Activated naive CD4-positive, alpha-beta T cell treated with anti-CD3 and anti-CD28 coated beads for 36 hours (primary cell): Measurements from ENCODE around the gene RPS6KA4. TPM values are rescaled to one million over a fixed set of nuclear protein-coding genes. Genes with fewer than 3 reads are reported as not detected.

Experiments used
- CTCF ChIA-PET: fragments of 350-600 bp; sonication (Branson Sonifier 250); formaldehyde crosslinking; loops from one replicate; lab custom pipeline; 2021; ENCODE audit warnings: antibody characterized with exemption; lab: Charles Lee
- DNase-seq: peaks from one replicate; pipeline ENCODE4 v3.0.0-alpha.2; 2020
- H3K27ac Mint-ChIP-seq: one replicate; pipeline ENCODE4 v1.8.0; 2021; ENCODE audit warnings: mild to moderate bottlenecking, mixed read lengths
- H3K27me3 Mint-ChIP-seq: one replicate; pipeline ENCODE4 v1.8.0; 2021; ENCODE audit warnings: low read depth, mixed read lengths
- H3K36me3 Mint-ChIP-seq: one replicate; pipeline ENCODE4 v1.8.0; 2021; ENCODE audit warnings: low read depth, mixed read lengths
- H3K4me1 Mint-ChIP-seq: one replicate; pipeline ENCODE4 v1.8.0; 2021; ENCODE audit warnings: low read depth, mixed read lengths
- H3K4me3 Mint-ChIP-seq: one replicate; pipeline ENCODE4 v1.8.0; 2021; ENCODE audit warnings: mild to moderate bottlenecking, moderate library complexity, mixed read lengths
- H3K9me3 Mint-ChIP-seq: one replicate; pipeline ENCODE4 v1.8.0; 2021; ENCODE audit warnings: mixed read lengths
- intact Hi-C: fragments of 100-400 bp; cut with micrococcal nuclease; formaldehyde crosslinking; loops from one replicate; pipeline ENCODE4 v1.15.1; 2023
- total RNA-seq, 2 experiments: library from RNA; stranded (reverse); gene quantifications; one replicate each; pipeline ENCODE4 v1.2.3, GENCODE V29; 2021

RPS6KA4 gene
- total RNA-seq, 2 experiments from 2014 or later: 19.1 to 21.3 TPM

DNA sequence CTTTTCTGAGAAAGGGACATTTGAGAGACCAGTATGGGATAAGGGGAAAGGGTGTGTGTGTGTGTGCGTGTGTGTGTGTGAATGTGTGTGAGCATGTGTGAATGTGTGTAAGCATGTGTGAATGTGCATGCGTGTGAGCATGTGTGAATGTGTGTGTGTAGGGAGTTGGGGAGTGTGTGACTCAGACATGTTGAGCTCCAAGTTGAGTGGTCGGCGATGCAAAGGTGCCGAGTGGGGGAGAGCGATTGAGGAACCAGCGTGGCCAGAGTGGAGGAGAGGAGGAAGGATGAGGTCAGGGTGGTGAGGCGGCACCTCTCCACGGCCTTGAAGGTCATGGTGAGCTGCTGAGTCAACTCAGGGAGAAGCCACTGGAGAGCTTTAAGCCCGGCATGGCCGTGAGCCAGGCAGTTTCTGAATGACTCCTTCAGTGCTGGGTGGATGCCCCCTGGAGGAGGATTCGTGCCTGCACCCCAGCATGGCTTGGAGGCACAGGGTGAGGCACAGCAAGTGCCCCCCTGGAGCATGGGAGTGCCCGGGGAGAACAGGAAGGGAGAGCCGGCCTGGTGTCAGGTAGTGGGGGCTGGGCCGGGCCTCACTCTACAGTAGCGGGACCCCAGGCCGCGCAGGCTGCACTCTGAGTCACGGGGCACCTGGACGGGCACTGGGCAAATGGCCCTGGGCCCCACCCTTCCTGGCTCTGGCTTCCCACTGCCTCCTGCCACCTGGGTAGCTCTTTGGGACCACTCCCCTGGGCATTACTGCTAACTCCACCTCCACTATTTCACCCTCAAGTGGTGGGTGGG, 27.2 kb upstream of the RPS6KA4 start:
- no peak overlapping the region for H3K4me3 Mint-ChIP-seq
- CTCF ChIA-PET: interaction anchor here (0.6 to 2.5 kb wide), 13 partner anchors 9 to 127 kb away, joined by 3 to 22 read pairs (median 4); partner anchors contain the start of genes ESRRA, PRDX5 and TRMT112
- H3K36me3 Mint-ChIP-seq: peaks cover 3% of the 10 kb centered on the region

DNA sequence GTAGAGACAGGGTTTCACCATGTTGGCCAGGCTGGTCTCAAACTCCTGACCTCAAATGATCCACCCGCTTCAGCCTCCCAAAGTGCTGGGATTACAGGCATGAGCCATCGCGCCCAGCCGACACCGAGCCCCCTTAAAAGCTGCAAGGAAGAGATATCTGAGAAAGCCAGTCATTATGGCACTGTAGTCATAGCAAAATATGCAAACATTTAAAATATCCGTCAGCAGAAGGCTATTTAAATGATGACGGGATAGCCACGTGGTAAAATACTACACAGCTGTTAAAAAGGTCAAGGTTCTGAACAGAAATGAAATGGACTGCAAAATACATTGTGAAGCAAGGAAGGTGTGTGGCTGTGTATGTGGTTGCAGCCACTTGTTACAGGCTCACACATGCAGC, 25.4 kb upstream of the RPS6KA4 start:
- intact Hi-C loops: no loop called here
- no peak for DNase-seq
- Mint-ChIP-seq H3K27me3 (no peaks in the 10 kb centered on the region), H3K4me1 (peaks cover 15% of the 10 kb centered on the region), H3K27ac (no peak overlapping the region), H3K9me3 (no peaks in the 10 kb centered on the region), H3K4me3 (no peak overlapping the region), H3K36me3 (peaks cover 10% of the 10 kb centered on the region)
- CTCF ChIA-PET: interaction anchor here (0.7 to 2.5 kb wide), 4 partner anchors 10 to 83 kb away, joined by 3 to 10 read pairs (median 6); partner anchors contain the start of gene PRDX5

More for the DNA sequence above, 27.2 kb upstream of the RPS6KA4 start:
- H3K27me3 Mint-ChIP-seq: no peaks in the 10 kb centered on the region
- H3K27ac Mint-ChIP-seq: no peak overlapping the region
- DNase-seq: peak; percentile 82
- no peaks in the 10 kb centered on the region for H3K9me3 Mint-ChIP-seq
- H3K4me1 Mint-ChIP-seq: peaks cover 10% of the 10 kb centered on the region
- intact Hi-C loops: loop anchor here (1.0 kb wide), 2 partner anchors 9 to 13 kb away; partner anchors contain the start of genes CCDC88B and PRDX5

DNA sequence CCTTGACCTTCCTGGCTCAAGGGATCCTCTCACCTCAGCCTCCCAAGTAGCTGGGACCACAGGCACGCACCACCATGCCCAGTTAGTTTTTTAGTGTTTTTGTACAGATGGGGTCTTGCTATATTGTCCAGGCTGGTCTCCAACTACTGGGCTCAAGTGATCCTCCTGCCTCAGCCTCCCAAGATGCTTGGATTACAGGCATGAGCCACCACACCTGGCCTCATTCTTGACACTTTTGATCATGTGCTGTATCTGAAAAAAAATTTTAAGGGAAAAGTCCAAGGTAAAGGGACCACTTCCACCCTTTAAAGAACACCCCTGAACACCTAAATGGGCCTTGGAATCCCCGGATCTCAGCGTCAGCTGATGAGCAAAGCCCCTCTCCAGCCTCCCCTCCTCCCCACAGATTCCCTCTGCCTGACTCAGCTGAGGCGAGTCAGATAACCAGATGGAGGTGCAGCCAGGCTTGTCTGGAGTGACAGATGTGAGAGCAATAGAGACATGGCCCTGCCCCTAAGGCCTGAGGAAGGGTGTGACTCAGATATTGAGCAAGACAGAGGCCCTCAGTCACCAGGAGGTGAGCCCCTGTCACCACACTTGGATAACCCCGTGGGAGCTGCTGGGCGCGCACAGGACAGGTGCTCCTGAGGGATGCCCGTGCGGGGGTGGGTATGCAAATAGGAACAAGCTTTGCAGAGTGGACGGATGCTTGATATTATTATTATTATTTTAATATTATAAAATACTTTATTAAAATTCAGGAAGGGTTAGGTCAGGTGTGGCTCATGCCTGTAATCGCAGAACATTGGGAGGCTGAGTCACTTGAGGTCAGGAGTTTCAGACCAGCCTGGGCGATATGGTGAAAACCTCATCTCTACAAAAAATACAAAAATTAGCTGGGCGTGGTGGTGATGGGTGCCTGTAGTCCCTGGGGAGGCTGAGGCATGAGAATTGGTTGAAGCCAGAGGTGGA, 23.9 kb upstream of the RPS6KA4 start:
- no peak overlapping the region for H3K4me3 Mint-ChIP-seq
- DNase-seq: peak; percentile 48
- peaks cover 27% of the 10 kb centered on the region for H3K4me1 Mint-ChIP-seq
- peaks cover 15% of the 10 kb centered on the region for H3K36me3 Mint-ChIP-seq
- no peaks in the 10 kb centered on the region for H3K9me3 Mint-ChIP-seq
- no peak overlapping the region for H3K27ac Mint-ChIP-seq
- intact Hi-C loops: no loop called here
- no peaks in the 10 kb centered on the region for H3K27me3 Mint-ChIP-seq
- CTCF ChIA-PET: no interaction called here

DNA sequence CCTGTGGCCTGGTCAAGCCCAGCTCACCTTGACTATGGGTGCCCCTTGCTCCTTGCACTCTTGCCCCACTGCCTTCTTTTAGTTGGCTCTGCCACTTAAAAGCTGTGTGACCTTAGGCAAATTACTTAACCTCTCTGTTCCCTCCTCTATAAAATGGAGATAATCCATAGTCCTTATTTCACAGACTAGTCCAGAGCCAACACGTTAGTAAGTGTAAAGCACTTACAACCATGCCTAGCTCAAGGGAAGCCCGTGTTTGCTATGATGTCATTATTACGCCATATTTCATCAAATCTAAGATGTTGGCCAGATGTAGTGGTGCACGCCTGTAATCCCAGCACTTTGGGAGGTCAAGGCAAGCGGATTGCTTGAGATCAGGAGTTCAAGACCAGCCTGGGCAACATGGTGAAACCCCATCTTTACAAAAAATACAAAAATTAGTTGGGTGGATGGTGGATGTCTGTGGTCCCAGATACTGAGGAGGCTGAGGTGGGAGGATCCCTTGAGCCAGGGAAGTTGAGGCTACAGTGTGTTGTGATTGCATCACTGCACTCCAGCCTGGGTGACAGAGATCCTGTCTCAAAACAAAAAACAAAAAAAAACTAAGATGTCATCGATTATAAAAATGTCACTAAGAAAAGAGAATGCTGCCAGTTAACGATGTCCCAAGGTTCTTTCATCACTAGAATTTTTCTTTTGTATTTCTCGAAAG, 21.3 kb upstream of the RPS6KA4 start:
- no peak for DNase-seq
- peaks cover 38% of the 10 kb centered on the region for H3K4me1 Mint-ChIP-seq
- H3K4me3 Mint-ChIP-seq: no peak overlapping the region
- intact Hi-C loops: no loop called here
- no peaks in the 10 kb centered on the region for H3K9me3 Mint-ChIP-seq
- H3K27ac Mint-ChIP-seq: peak overlapping the region; percentile 50
- CTCF ChIA-PET: interaction anchor here (0.7 to 1.8 kb wide), 2 partner anchors 20 to 342 kb away, joined by 3 to 4 read pairs; partner anchors contain the start of gene PRDX5
- peaks cover 20% of the 10 kb centered on the region for H3K36me3 Mint-ChIP-seq
- H3K27me3 Mint-ChIP-seq: no peaks in the 10 kb centered on the region

DNA sequence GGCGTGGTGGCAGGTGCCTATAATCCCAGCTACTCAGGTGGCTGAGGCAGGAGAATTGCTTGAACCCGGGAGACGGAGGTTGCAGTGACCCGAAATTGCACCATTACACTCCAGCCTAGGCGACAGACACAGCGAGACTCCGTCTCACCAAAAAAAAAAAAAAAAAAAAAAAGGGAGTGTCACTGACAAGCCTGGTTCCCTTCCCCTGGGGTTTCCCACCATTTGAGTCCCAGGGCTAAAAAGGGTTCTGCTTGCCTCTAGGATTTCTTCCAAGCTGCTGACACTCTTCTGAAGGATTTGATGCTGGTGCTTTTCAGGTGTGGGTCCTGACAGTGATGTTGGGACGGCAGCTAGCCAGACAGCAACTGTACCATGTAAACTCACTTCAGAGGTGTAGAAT, 20.2 kb upstream of the RPS6KA4 start:
- peaks cover 20% of the 10 kb centered on the region for H3K36me3 Mint-ChIP-seq
- H3K27me3 Mint-ChIP-seq: no peaks in the 10 kb centered on the region
- peak overlapping the region; percentile 83 for H3K4me3 Mint-ChIP-seq
- peaks cover 38% of the 10 kb centered on the region for H3K4me1 Mint-ChIP-seq
- CTCF ChIA-PET: interaction anchor here (0.6 to 0.7 kb wide), 3 partner anchors 17 to 530 kb away, joined by 3 to 5 read pairs (median 4); no protein-coding TSS in a partner anchor
- no peaks in the 10 kb centered on the region for H3K9me3 Mint-ChIP-seq
- peak overlapping the region; percentile 93 for H3K27ac Mint-ChIP-seq
- DNase-seq: no peak
- intact Hi-C loops: no loop called here

DNA sequence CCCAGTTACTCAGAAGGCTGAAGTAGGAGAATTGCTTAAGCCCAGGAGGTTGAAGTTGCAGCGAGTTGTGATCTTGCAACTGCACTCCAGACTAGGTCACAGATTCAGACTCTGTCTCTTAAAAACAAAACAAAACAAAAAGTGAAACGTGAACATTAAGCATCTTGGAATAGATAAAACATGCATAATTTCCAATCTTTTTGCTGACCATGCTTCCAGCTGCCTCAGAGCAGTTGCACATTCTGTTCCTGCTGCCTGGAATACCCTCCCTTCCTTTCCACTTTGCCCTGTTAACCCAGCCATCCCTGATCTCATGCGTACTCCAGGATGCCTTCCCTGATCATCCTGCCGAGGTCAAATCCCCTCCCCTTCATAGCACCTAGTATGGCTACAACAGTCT, 19.7 kb upstream of the RPS6KA4 start:
- no peaks in the 10 kb centered on the region for H3K9me3 Mint-ChIP-seq
- CTCF ChIA-PET: interaction anchor here (0.6 to 7.1 kb wide), 4 partner anchors 16 to 530 kb away, joined by 4 to 61 read pairs (median 8); partner anchors contain the start of genes PRDX5 and TRMT112
- H3K27ac Mint-ChIP-seq: peak overlapping the region; percentile 93
- peak overlapping the region; percentile 83 for H3K4me3 Mint-ChIP-seq
- peaks cover 38% of the 10 kb centered on the region for H3K4me1 Mint-ChIP-seq
- H3K36me3 Mint-ChIP-seq: peaks cover 20% of the 10 kb centered on the region
- DNase-seq: no peak
- intact Hi-C loops: no loop called here
- H3K27me3 Mint-ChIP-seq: no peaks in the 10 kb centered on the region

DNA sequence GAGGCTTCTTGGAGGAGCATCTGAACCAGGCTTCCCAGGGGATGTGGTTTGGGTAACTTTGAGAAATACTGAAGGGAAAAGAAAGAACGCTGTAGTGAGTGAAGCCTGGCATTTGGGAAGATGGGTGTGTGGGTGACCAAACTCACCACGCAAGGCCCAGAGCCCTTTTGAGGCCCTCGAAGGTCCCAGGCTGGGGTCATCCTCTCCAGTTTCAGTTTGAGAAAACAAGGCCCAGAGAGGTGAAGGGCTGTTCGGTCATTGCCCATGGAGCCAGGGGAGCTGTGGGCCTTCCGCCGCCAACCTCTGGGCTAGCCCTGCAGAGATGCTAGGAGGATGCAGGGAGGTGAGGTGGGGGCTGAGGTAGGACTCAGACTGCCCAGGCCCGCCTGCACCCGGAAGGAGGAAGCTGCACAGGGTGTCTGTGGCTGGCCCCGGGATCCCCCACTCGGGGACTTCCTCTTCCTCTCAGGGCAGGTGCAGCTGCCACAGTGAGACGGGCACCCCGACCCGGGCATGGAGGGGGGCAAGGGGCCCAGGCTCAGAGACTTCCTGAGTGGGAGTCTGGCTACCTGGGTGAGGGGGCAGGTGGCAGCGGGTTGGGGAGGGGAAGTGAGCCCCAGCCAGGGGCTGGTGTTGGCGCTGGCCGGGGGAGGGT, 19.1 kb upstream of the RPS6KA4 start, which contains the start of gene CCDC88B:
Gene CCDC88B, plus strand, starts transcription at position 451 of the 655 bp plus-strand sequence. Its CDS starts 63 bp downstream, at position 514.
- Mint-ChIP-seq H3K4me1 (peaks cover 38% of the 10 kb centered on the region), H3K36me3 (peaks cover 22% of the 10 kb centered on the region), H3K9me3 (no peaks in the 10 kb centered on the region), H3K27ac (peak within 1 kb of the TSS; percentile 93), H3K4me3 (peak within 1 kb of the TSS; percentile 83), H3K27me3 (no peaks in the 10 kb centered on the region)
- CTCF ChIA-PET: interaction anchor here (1.4 to 7.1 kb wide), 3 partner anchors 15 to 39 kb away, joined by 3 to 61 read pairs (median 11); partner anchors contain the start of genes PRDX5 and TRMT112
- peak; percentile 95 for DNase-seq
- intact Hi-C loops: loop anchor here (1.0 to 5.0 kb wide), 6 partner anchors 9 to 437 kb away; partner anchors contain the start of genes ESRRA, PRDX5 and SF1

DNA sequence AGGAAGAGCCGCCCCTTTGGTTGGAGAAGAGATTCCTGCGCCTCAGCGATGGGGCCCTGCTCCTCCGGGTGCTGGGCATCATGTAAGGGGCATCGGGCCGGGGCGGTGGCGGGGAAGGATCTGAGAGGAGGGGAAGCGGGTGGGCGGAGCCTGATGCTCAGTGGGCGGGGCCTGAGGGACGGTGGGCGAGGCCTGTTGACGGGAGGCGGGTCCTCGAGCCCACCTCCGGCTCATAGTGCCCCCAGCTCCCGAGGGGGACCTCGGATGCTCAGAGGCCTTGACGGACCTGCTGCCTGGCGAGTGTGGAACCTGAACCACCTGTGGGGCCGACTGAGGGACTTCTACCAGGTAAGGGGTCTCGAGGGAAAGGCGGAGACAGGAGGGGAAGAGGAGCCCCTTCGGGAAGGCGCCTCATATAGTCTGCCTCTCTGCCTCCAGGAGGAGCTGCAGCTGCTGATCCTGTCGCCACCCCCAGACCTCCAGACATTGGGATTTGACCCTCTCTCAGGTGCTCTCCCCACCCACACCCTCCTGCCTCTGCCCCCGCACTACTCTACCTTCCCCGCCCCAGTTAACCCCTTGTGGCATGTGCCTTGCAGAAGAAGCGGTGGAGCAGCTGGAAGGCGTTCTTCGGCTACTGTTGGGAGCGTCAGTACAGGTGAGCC, 18.2 kb upstream of the RPS6KA4 start:
- H3K4me1 Mint-ChIP-seq: peaks cover 34% of the 10 kb centered on the region
- peak overlapping the region; percentile 83 for H3K4me3 Mint-ChIP-seq
- no peaks in the 10 kb centered on the region for H3K9me3 Mint-ChIP-seq
- H3K36me3 Mint-ChIP-seq: peaks cover 19% of the 10 kb centered on the region
- peak overlapping the region; percentile 93 for H3K27ac Mint-ChIP-seq
- intact Hi-C loops: loop anchor here (1.0 to 5.0 kb wide), 6 partner anchors 10 to 436 kb away; partner anchors contain the start of genes ESRRA, PRDX5 and SF1
- DNase-seq: peak; percentile 86
- no peaks in the 10 kb centered on the region for H3K27me3 Mint-ChIP-seq
- CTCF ChIA-PET: interaction anchor here (0.8 to 7.1 kb wide), 6 partner anchors 8 to 40 kb away, joined by 3 to 61 read pairs (median 4); partner anchors contain the start of genes PRDX5 and TRMT112

DNA sequence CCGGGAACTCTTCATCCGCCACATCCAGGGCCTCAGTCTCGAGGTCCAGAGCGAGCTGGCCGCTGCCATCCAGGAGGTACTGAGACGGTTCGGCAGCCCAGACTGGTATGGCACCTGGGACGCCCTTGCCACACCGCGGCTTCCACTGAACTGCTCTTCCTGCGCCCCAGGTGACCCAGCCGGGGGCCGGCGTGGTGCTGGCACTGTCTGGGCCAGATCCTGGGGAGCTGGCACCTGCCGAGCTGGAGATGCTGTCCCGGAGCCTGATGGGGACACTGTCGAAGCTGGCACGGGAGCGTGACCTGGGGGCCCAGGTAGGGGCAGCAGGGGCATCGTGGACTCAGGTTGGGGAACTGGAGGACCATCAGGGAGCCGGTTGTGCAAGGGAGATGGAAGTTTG, 17.5 kb upstream of the RPS6KA4 start:
- peaks cover 34% of the 10 kb centered on the region for H3K4me1 Mint-ChIP-seq
- no peak for DNase-seq
- H3K27ac Mint-ChIP-seq: no peak overlapping the region
- CTCF ChIA-PET: interaction anchor here (0.8 to 7.1 kb wide), 7 partner anchors 9 to 40 kb away, joined by 3 to 61 read pairs (median 3); partner anchors contain the start of genes PRDX5 and TRMT112
- intact Hi-C loops: loop anchor here (2.0 to 5.0 kb wide), 2 partner anchors 71 to 436 kb away; partner anchors contain the start of gene SF1
- H3K9me3 Mint-ChIP-seq: no peaks in the 10 kb centered on the region
- peaks cover 23% of the 10 kb centered on the region for H3K36me3 Mint-ChIP-seq
- H3K27me3 Mint-ChIP-seq: no peaks in the 10 kb centered on the region
- peak overlapping the region; percentile 83 for H3K4me3 Mint-ChIP-seq
